Liver (tissue), 9 donors: ENCODE data around the gene EML4. TPM values are rescaled to one million over a fixed set of nuclear protein-coding genes. Genes with fewer than 3 reads are reported as not detected.

Experiments
- DNase-seq: peaks from one replicate; pipeline ENCODE4 v3.0.0-alpha.2; 2017; ENCODE audit warnings: low spot score
- H3K27ac ChIP-seq, 2 donors: one replicate each; pipeline ENCODE4 v1.7.0; 2013; ENCODE audit warnings: inconsistent platforms in 2 of 2, low read length in 2 of 2, control low read depth in 1 of 2, low read depth in 1 of 2, mild to moderate bottlenecking in 1 of 2
- H3K27me3 ChIP-seq, 4 donors: one replicate each; pipeline versions ENCODE4 v1.6.1 to v1.7.0; 2013; ENCODE audit warnings: low read length in 3 of 4, inconsistent platforms in 1 of 4, mild to moderate bottlenecking in 1 of 4, moderate library complexity in 1 of 4; ENCODE audit not compliant: control insufficient read depth in 4 of 4, insufficient read depth in 4 of 4
- H3K36me3 ChIP-seq, 4 donors: one replicate each; pipeline versions ENCODE4 v1.6.1 to v1.7.0; 2013; ENCODE audit warnings: low read length in 3 of 4, mild to moderate bottlenecking in 3 of 4, low read depth in 1 of 4, moderate library complexity in 1 of 4; ENCODE audit not compliant: control insufficient read depth in 4 of 4, insufficient read depth in 3 of 4
- H3K4me1 ChIP-seq, 4 donors: one replicate each; pipeline versions ENCODE4 v1.6.1 to v1.7.0; 2013; ENCODE audit warnings: low read length in 3 of 4, mild to moderate bottlenecking in 3 of 4, moderate library complexity in 1 of 4; ENCODE audit not compliant: control insufficient read depth in 4 of 4, insufficient read depth in 4 of 4
- H3K4me3 ChIP-seq, 3 donors: one replicate each; pipeline versions ENCODE4 v1.6.1 to v1.7.0; 2013; ENCODE audit warnings: low read length in 3 of 3, control low read depth in 1 of 3, low read depth in 1 of 3, mild to moderate bottlenecking in 1 of 3
- H3K9ac ChIP-seq, 2 donors: one replicate each; pipeline ENCODE4 v1.7.0; 2013; ENCODE audit warnings: low read length in 2 of 2, mild to moderate bottlenecking in 2 of 2, moderate library complexity in 2 of 2, control low read depth in 1 of 2, low read depth in 1 of 2
- H3K9me3 ChIP-seq, 4 donors: one replicate each; pipeline versions ENCODE4 v1.6.1 to v1.7.0; 2013; ENCODE audit warnings: low read length in 3 of 4; ENCODE audit not compliant: control insufficient read depth in 4 of 4
- ATF3 ChIP-seq: IDR thresholded peaks from 2 replicates; pipeline ENCODE4 v1.6.1; 2016; ENCODE audit warnings: antibody characterized with exemption
- FOXA1 ChIP-seq: IDR thresholded peaks from 2 replicates; pipeline ENCODE4 v1.6.1; 2016; ENCODE audit warnings: antibody characterized with exemption
- FOXA2 ChIP-seq: IDR thresholded peaks from 2 replicates; pipeline ENCODE4 v1.6.1; 2016; ENCODE audit warnings: antibody characterized with exemption
- GABPA ChIP-seq, 2 donors: IDR thresholded peaks in 1 of 2; conservative IDR thresholded peaks in 1 of 2; 2 replicates each; pipeline ENCODE4 v1.6.1; 2016; ENCODE audit warnings: antibody characterized with exemption in 2 of 2, mild to moderate bottlenecking in 1 of 2, moderate library complexity in 1 of 2
- HNF4A ChIP-seq, 2 donors: conservative IDR thresholded peaks; 2 replicates each; pipeline ENCODE4 v1.6.1; 2016; ENCODE audit warnings: antibody characterized with exemption in 2 of 2, mild to moderate bottlenecking in 2 of 2
- HNF4G ChIP-seq: IDR thresholded peaks from 2 replicates; pipeline ENCODE4 v1.6.1; 2016; ENCODE audit warnings: antibody characterized with exemption
- JUND ChIP-seq, 2 donors: IDR thresholded peaks; 2 replicates each; pipeline ENCODE4 v1.6.1; 2016; ENCODE audit warnings: antibody characterized with exemption in 2 of 2
- MAX ChIP-seq: IDR thresholded peaks from 2 replicates; pipeline ENCODE4 v1.6.1; 2016; ENCODE audit warnings: antibody characterized with exemption
- NR2F2 ChIP-seq: IDR thresholded peaks from 2 replicates; pipeline ENCODE4 v1.6.1; 2016; ENCODE audit warnings: antibody characterized with exemption
- REST ChIP-seq: IDR thresholded peaks from 2 replicates; pipeline ENCODE4 v1.6.1; 2016; ENCODE audit warnings: antibody characterized with exemption, mild to moderate bottlenecking
- RXRA ChIP-seq, 2 donors: IDR thresholded peaks; 2 replicates each; pipeline ENCODE4 v1.6.1; 2017 to 2018; ENCODE audit warnings: antibody characterized with exemption in 2 of 2, mild to moderate bottlenecking in 1 of 2
- SP1 ChIP-seq: IDR thresholded peaks from 2 replicates; pipeline ENCODE4 v1.6.1; 2018; ENCODE audit warnings: antibody characterized with exemption, mild to moderate bottlenecking
- TAF1 ChIP-seq: conservative IDR thresholded peaks from 2 replicates; pipeline ENCODE4 v1.6.1; 2016; ENCODE audit warnings: antibody characterized with exemption, mild to moderate bottlenecking
- YY1 ChIP-seq: IDR thresholded peaks from 2 replicates; pipeline ENCODE4 v1.6.1; 2016; ENCODE audit warnings: antibody characterized with exemption, mild to moderate bottlenecking
- ZBTB33 ChIP-seq: IDR thresholded peaks from 2 replicates; pipeline ENCODE4 v1.6.1; 2016; ENCODE audit warnings: antibody characterized with exemption
- WGBS: extraction: QIAGEN DNeasy Blood & Tissue Kit; methylation state at CpG from one replicate; pipeline ENCODE4 v1.1.7; 2013; 5-methylcytosine and 5-hydroxymethylcytosine counted together
- polyA plus RNA-seq, 2 donors: library from polyadenylated mRNA; stranded (reverse) in 1 of 2; unstranded in 1 of 2; fragments of 200-250 nt in 1 of 2; fragments of >200 nt in 1 of 2; fragmentation: Nextera tagmentation in 1 of 2; extraction: Ambion mirVana in 1 of 2; gene quantifications; one replicate each; pipeline versions ENCODE4 v1.2.1 to v1.2.3, GENCODE V29; 2013 to 2015
- total RNA-seq, 2 donors: library from RNA; depleted of rRNA; stranded (reverse); fragments of >200 nt; gene quantifications; one replicate each; pipeline ENCODE4 v1.2.3, GENCODE V29; 2014
- donor health status: healthy.
- donor health status: healthy.
- donor health status: healthy.
- donor health status: healthy.
- donor health status: healthy.

The EML4 gene
- total and polyA plus RNA-seq, 4 donors: 12.8 to 49.6 (median 34.8) TPM

- no peaks in the 10 kb centered on the region for H3K36me3 ChIP-seq
- TF ChIP-seq YY1: no peak
- no peak for TF ChIP-seq MAX
- TF ChIP-seq ATF3: no peak
- TF ChIP-seq GABPA (IDR thresholded peaks at IDR 0.05 in 1 of 2, conservative IDR thresholded peaks at IDR 0.05 in 1 of 2): no peak
- TF ChIP-seq RXRA (IDR thresholded peaks at IDR 0.05): no peak
- no peak for TF ChIP-seq FOXA2
- TF ChIP-seq HNF4A (conservative IDR thresholded peaks at IDR 0.05): no peak
- no peaks in the 10 kb centered on the region for H3K27me3 ChIP-seq
- H3K27ac ChIP-seq: no peak overlapping the region
- H3K9ac ChIP-seq: no peak overlapping the region
- no peak overlapping the region for H3K4me3 ChIP-seq
- DNase-seq: no peak
- WGBS: 89% methylated on average over 5 of the region's 5 CpGs
- no peaks in the 10 kb centered on the region for H3K9me3 ChIP-seq
- H3K4me1 ChIP-seq: no peaks in the 10 kb centered on the region
Observed at GRCh38 chr2:42369532-42370229, 200.5 kb downstream of the EML4 start.

- Histone ChIP-seq H3K36me3 (no peaks in the 10 kb centered on the region), H3K4me3 (no peak overlapping the region), H3K9ac (no peak overlapping the region), H3K9me3 (no peaks in the 10 kb centered on the region), H3K27ac (no peak overlapping the region), H3K4me1 (no peaks in the 10 kb centered on the region), H3K27me3 (no peaks in the 10 kb centered on the region)
- DNase-seq: no peak
- TF ChIP-seq GABPA (IDR thresholded peaks at IDR 0.05 in 1 of 2, conservative IDR thresholded peaks at IDR 0.05 in 1 of 2) (no peak), JUND (IDR thresholded peaks at IDR 0.05) (no peak), YY1 (no peak), TAF1 (no peak), FOXA2 (no peak), FOXA1 (no peak), ATF3 (no peak), HNF4G (no peak), SP1 (no peak), ZBTB33 (no peak), RXRA (IDR thresholded peaks at IDR 0.05) (no peak), REST (no peak), NR2F2 (no peak)
- 91% methylated on average over 11 of the region's 11 CpGs for WGBS
Observed at GRCh38 chr2:42371611-42372473, 202.7 kb downstream of the EML4 start.
